ENCODE measurements around the gene OR2B3.

The OR2B3 gene

DNA sequence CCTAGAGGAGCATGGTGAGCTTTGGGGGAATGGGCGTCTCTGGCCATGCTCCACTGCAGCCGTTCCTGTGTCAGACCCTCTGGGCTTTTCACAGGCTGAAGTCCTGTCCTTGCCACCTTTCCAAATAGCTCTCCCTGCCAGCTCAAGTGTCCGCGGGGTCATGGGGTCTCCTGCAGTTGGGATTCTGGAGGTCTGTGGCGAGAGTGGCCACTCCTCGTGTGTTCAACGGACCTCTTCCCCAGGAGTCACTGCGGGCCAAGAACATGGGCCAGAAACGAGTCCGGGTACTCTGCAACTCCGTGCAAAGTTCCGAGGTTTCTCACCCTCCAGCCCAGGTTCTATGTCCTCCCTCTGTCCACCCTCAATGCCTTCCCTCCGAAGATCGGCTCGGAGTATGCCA is 4.7 kb downstream of the OR2B3 start:
- no peaks in the 10 kb centered on the region for H3K79me2 ChIP-seq
- no peak overlapping the region for H3K4me2 ChIP-seq (ENCODE audit: low read length)
- no peak for TF ChIP-seq CTCF (IDR thresholded peaks at IDR 0.05)
- no peaks in the 10 kb centered on the region for H3K4me1 ChIP-seq
- no peak overlapping the region for H2AFZ ChIP-seq
- no peaks in the 10 kb centered on the region for H3K27me3 ChIP-seq (ENCODE audit: control insufficient read depth, insufficient read depth, low read length)
- H3K9ac ChIP-seq = no peak overlapping the region
- no peak overlapping the region for H3K4me3 ChIP-seq (ENCODE audit: low read depth, low read length)
- H3K36me3 ChIP-seq (ENCODE audit: control insufficient read depth, insufficient read depth, low read length) = no peaks in the 10 kb centered on the region
- no peaks in the 10 kb centered on the region for H3K9me3 ChIP-seq (ENCODE audit: control insufficient read depth, low read length)
- no peak overlapping the region for H3K27ac ChIP-seq

- Histone ChIP-seq H2AFZ (no peak overlapping the region), H3K27me3 (ENCODE audit: control insufficient read depth, insufficient read depth, low read length) (no peaks in the 10 kb centered on the region), H3K79me2 (no peaks in the 10 kb centered on the region), H3K9me3 (ENCODE audit: control insufficient read depth, low read length) (no peaks in the 10 kb centered on the region), H3K9ac (no peak overlapping the region), H3K4me1 (no peaks in the 10 kb centered on the region), H3K27ac (no peak overlapping the region), H3K36me3 (ENCODE audit: control insufficient read depth, insufficient read depth, low read length) (no peaks in the 10 kb centered on the region), H3K4me3 (ENCODE audit: low read depth, low read length) (no peak overlapping the region), H3K4me2 (ENCODE audit: low read length) (no peak overlapping the region)
- TF ChIP-seq CTCF (IDR thresholded peaks at IDR 0.05) = no peak
Observed at GRCh38 chr6:29081312-29081711, 5.8 kb downstream of the OR2B3 start.

- no peak overlapping the region for H3K4me3 ChIP-seq (ENCODE audit: low read depth, low read length)
- H3K4me1 ChIP-seq = no peaks in the 10 kb centered on the region
- H3K9me3 ChIP-seq (ENCODE audit: control insufficient read depth, low read length) = no peaks in the 10 kb centered on the region
- H3K9ac ChIP-seq = no peak overlapping the region
- H3K27ac ChIP-seq = no peak overlapping the region
- H3K4me2 ChIP-seq (ENCODE audit: low read length) = no peak overlapping the region
- no peaks in the 10 kb centered on the region for H3K27me3 ChIP-seq (ENCODE audit: control insufficient read depth, insufficient read depth, low read length)
- no peaks in the 10 kb centered on the region for H3K79me2 ChIP-seq
- no peak overlapping the region for H2AFZ ChIP-seq
- no peaks in the 10 kb centered on the region for H3K36me3 ChIP-seq (ENCODE audit: control insufficient read depth, insufficient read depth, low read length)
- no peak for TF ChIP-seq CTCF (IDR thresholded peaks at IDR 0.05)
Observed at GRCh38 chr6:29079203-29079602, 7.9 kb downstream of the OR2B3 start.

DNA sequence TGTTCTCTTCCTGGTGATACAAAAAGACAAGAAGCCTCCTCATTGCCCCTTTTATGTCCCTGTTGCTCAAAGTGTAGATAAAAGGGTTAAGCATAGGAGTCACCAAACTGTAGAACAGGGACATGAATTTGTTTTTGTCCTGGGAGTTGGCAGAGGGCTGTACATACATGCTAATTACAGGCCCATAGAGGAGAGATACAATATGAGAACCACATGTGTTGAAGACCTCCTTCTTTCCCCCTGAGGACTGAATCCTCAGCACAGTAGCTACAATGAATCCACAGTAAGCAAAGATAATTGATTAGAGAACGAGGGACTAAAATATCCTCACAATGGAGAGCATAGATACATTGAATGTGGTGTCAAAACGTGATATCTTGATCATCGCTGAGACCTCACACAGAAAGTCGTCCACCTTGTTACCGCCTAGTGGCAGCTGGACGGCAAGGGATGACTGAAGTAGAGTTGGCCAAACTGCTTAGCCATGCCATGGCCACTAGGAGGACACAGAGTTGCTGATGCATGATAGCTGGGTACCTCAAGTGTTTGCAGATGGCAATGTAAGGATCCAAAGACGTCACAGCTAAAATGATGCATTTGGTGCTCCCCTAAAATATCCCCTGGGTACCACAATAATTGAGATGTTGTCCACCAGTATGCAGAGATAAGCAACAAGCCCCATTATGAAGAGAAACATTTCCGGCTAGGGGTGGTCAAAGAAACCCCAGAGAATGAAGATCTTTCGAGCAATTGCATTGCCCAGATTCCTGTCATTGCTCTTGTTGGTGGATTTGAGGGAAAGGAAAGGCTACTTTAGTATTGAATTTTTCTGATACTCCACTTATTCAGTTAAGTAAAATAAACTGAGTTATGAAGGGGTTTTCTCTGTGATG is 15.0 kb downstream of the OR2B3 start:
- no peaks in the 10 kb centered on the region for H3K36me3 ChIP-seq (ENCODE audit: control insufficient read depth, insufficient read depth, low read length)
- H3K4me2 ChIP-seq (ENCODE audit: low read length) = no peak overlapping the region
- H3K4me1 ChIP-seq = no peaks in the 10 kb centered on the region
- TF ChIP-seq CTCF (IDR thresholded peaks at IDR 0.05) = peak; percentile 21
- no peaks in the 10 kb centered on the region for H3K27me3 ChIP-seq (ENCODE audit: control insufficient read depth, insufficient read depth, low read length)
- no peak overlapping the region for H3K4me3 ChIP-seq (ENCODE audit: low read depth, low read length)
- H3K9me3 ChIP-seq (ENCODE audit: control insufficient read depth, low read length) = no peaks in the 10 kb centered on the region
- H3K27ac ChIP-seq = no peak overlapping the region
- no peaks in the 10 kb centered on the region for H3K79me2 ChIP-seq
- H3K9ac ChIP-seq = no peak overlapping the region
- no peak overlapping the region for H2AFZ ChIP-seq

DNA sequence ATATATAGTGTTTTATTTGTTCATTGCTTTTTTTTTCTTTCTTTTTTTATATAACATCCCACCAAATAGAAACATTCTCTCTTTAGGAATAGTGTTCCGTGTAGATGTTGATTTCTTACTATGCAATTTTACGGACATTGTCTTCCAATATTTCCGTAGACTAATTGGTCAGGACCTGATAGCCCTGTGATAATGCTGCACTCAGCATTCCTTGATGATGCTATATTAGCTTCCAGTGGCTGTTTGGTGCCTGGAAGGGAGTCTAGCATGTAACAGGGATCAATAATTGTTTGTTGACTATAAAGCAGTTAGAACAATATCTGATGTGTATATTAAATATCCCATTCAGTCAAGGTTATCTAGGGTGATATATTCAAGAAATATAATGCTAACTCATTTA is 35.4 kb downstream of the OR2B3 start:
- no peaks in the 10 kb centered on the region for H3K27me3 ChIP-seq (ENCODE audit: control insufficient read depth, insufficient read depth, low read length)
- no peaks in the 10 kb centered on the region for H3K36me3 ChIP-seq (ENCODE audit: control insufficient read depth, insufficient read depth, low read length)
- TF ChIP-seq CTCF (IDR thresholded peaks at IDR 0.05) = no peak
- H3K9ac ChIP-seq = no peak overlapping the region
- no peaks in the 10 kb centered on the region for H3K4me1 ChIP-seq
- no peak overlapping the region for H3K27ac ChIP-seq
- no peaks in the 10 kb centered on the region for H3K9me3 ChIP-seq (ENCODE audit: control insufficient read depth, low read length)
- H3K4me3 ChIP-seq (ENCODE audit: low read depth, low read length) = no peak overlapping the region
- no peak overlapping the region for H3K4me2 ChIP-seq (ENCODE audit: low read length)
- no peaks in the 10 kb centered on the region for H3K79me2 ChIP-seq
- H2AFZ ChIP-seq = no peak overlapping the region

Measured in parathyroid adenoma (tissue), 2 donors.